ENCODE results near the gene NETO2. TPM values are rescaled to one million over a fixed set of nuclear protein-coding genes. Genes with fewer than 3 reads are reported as not detected.

The NETO2 gene
- total and polyA plus RNA-seq, 10 of the 15 experiments (the other 5 are each of a cell fraction or from before 2014, with no cell fraction given), result 8.5 to 53.1 (median 27.0) TPM

- TF ChIP-seq MYC (IDR thresholded peaks at IDR 0.05; ENCODE audit: insufficient read depth, insufficient read length, insufficient replicate concordance, low read length, severe bottlenecking) (no peak), CHD2 (IDR thresholded peaks at IDR 0.05; ENCODE audit: borderline replicate concordance, low read depth, low read length) (no peak), EP300 (IDR thresholded peaks at IDR 0.05; ENCODE audit: borderline replicate concordance in 1 of 2, control insufficient read depth in 1 of 2, low read depth in 2 of 2, low read length in 2 of 2) (no peak)
Observed at GRCh38 chr16:47175152-47175551, 31.4 kb upstream of the NETO2 start (continued).

GRCh38 chr16:47162670-47163420, 19.1 kb upstream of the NETO2 start:
- no TSS peak for BruUV-seq (replicated peaks)
- ChIA-PET SMC1A (ENCODE audit: uncharacterized antibody, unreplicated experiment) (interaction anchor here (0.7 to 1.6 kb wide), 3 partner anchors 15 to 89 kb away, joined by 3 read pairs; no protein-coding TSS in a partner anchor), CTCF (interaction anchor here (0.6 to 7.2 kb wide), 4 partner anchors 14 to 619 kb away, joined by 3 to 49 read pairs (median 3); partner anchors contain the start of gene NETO2), POLR2A (no interaction called here), RAD21 (ENCODE audit: unreplicated experiment) (interaction anchor here (1.9 kb wide), 1 partner anchor 125 kb away, joined by 7 read pairs; no protein-coding TSS in a partner anchor)
- in situ Hi-C loops (cut with MboI) (no loop called here), intact Hi-C loops (cut with micrococcal nuclease; ENCODE audit: unreplicated experiment) (no loop called here)
- 90% methylated on average over 10 of the region's 10 CpGs for WGBS (ENCODE audit: insufficient coverage, insufficient replicate concordance, low lambda C conversion rate, missing lambda C conversion rate)
- Histone ChIP-seq H3K27ac (ENCODE audit: control insufficient read depth, insufficient read depth) (no peak overlapping the region), H3K9me3 (replicated peaks; ENCODE audit: control insufficient read depth, insufficient read depth, low read length) (no peaks in the 10 kb centered on the region), H4K20me1 (ENCODE audit: control insufficient read depth, insufficient read depth) (no peaks in the 10 kb centered on the region), H2AFZ (ENCODE audit: control insufficient read depth, low read depth, low read length) (no peak overlapping the region), H3K79me2 (ENCODE audit: control insufficient read depth, insufficient read depth, low read length) (no peaks in the 10 kb centered on the region), H3K36me3 (ENCODE audit: control insufficient read depth in 2 of 2, insufficient read depth in 2 of 2, low read length in 1 of 2) (no peaks in the 10 kb centered on the region; a peak in 1 of 4 replicates), H3K4me1 (ENCODE audit: control insufficient read depth, insufficient read depth, low read length) (no peaks in the 10 kb centered on the region), H3K9ac (ENCODE audit: control insufficient read depth, insufficient read depth, low read length) (no peak overlapping the region), H3K27me3 (replicated peaks in 1 of 2; ENCODE audit: control insufficient read depth in 2 of 2, insufficient read depth in 2 of 2, low read length in 1 of 2) (no peaks in the 10 kb centered on the region), H3K4me3 (no peak overlapping the region), H3K4me2 (ENCODE audit: control insufficient read depth, insufficient read depth) (no peak overlapping the region)
- ATAC-seq (no peak), DNase-seq (ENCODE audit: low read depth, low spot score) (no peak), FAIRE-seq (no peak)
- TF ChIP-seq BHLHE40 (IDR thresholded peaks at IDR 0.05; ENCODE audit: borderline replicate concordance in 1 of 2, low read depth in 2 of 2, low read length in 1 of 2) (no peak), CTCF (IDR thresholded peaks at IDR 0.05 in 2 of 3, conservative IDR thresholded peaks at IDR 0.05 in 1 of 3; ENCODE audit: control insufficient read depth in 2 of 3, extremely low read depth in 1 of 3, insufficient read depth in 1 of 3, low read depth in 3 of 3, low read length in 3 of 3) (peak in 1 of 3 experiments; percentile 17; a peak in 1 of 6 replicates)

Data from GM12878 (cell line).